Left lung (tissue), 10 donors: Measurements from ENCODE around the gene PLD1. TPM values are rescaled to one million over a fixed set of nuclear protein-coding genes. Genes with fewer than 3 reads are reported as not detected.

Experiments
- ATAC-seq: fragments of 200-7000 bp; cut with Tn5 transposase; one replicate; pipeline ENCODE4 v1.9.1; 2020; ENCODE audit warnings: moderate library complexity
- DNase-seq, 4 donors: peaks; one replicate each; pipeline ENCODE4 v3.0.0-alpha.2; 2013 to 2020
- H3K27ac ChIP-seq, 2 donors: fragments of 200-600 bp; sonication (generic) in 1 of 2; one replicate each; pipeline versions ENCODE4 v1.5.0 to v1.8.0; 2020 to 2021
- H3K27me3 ChIP-seq, 2 donors: fragments of 200-600 bp; sonication (generic) in 1 of 2; one replicate each; pipeline versions ENCODE4 v1.5.0 to v1.8.0; 2020 to 2021
- H3K36me3 ChIP-seq, 2 donors: fragments of 200-600 bp; sonication (generic) in 1 of 2; one replicate each; pipeline versions ENCODE4 v1.5.0 to v1.8.0; 2020 to 2021
- H3K4me1 ChIP-seq, 2 donors: fragments of 200-600 bp; one replicate each; pipeline ENCODE4 v1.8.0; 2021
- H3K4me3 ChIP-seq, 2 donors: fragments of 200-600 bp; sonication (generic) in 1 of 2; one replicate each; pipeline versions ENCODE4 v1.5.0 to v1.8.0; 2020 to 2021; ENCODE audit warnings: mild to moderate bottlenecking in 1 of 2
- H3K9me3 ChIP-seq, 2 donors: fragments of 200-600 bp; sonication (generic) in 1 of 2; one replicate each; pipeline versions ENCODE4 v1.5.0 to v1.8.0; 2020 to 2021
- intact Hi-C, 2 donors: fragments of 100-400 bp; cut with DNase I; formaldehyde crosslinking; loops; one replicate each; pipeline versions ENCODE4 v1.11.2 to v1.14.2; 2022
- polyA plus RNA-seq, 6 donors: library from polyadenylated mRNA; unstranded; fragments of 120-200 nt; gene quantifications; one replicate each; pipeline ENCODE4 v1.2.1, GENCODE V29; 2013; ENCODE audit not compliant: insufficient read length in 6 of 6
- total RNA-seq, 2 donors: library from RNA; stranded (reverse); fragmentation: NEBNext Ultra II Directional; extraction: Animal tissue kit (Norgen Biotek cat#: 25700); gene quantifications; one replicate each; pipeline ENCODE4 v1.2.1, GENCODE V29; 2021
- TF ChIP-seq, protein P1 (sequence below), 2 donors: fragments of 200-600 bp; sonication (generic) in 1 of 2; IDR thresholded peaks; one replicate each; pipeline versions ENCODE4 v1.5.0 to v1.8.0; 2021; ENCODE audit warnings: antibody characterized with exemption in 2 of 2
- donor health status: DM: no; HTN: yes; CAD: no.
- donor health status: DM: no; HTN: no; CAD: no.

Gene PLD1
- total and polyA plus RNA-seq, 8 donors = 2.9 to 18.7 (median 5.8) TPM

- Histone ChIP-seq H3K27me3 (no peaks in the 10 kb centered on the region), H3K27ac (no peak overlapping the region), H3K4me3 (no peak overlapping the region), H3K36me3 (peaks cover 0 to 22% of the 10 kb centered on the region in 2 donors), H3K4me1 (no peaks in the 10 kb centered on the region), H3K9me3 (peaks cover 0 to 3% of the 10 kb centered on the region in 2 donors)
- DNase-seq (no peak), ATAC-seq (no peak)
- intact Hi-C loops = no loop called here
- TF ChIP-seq, protein P1, sequence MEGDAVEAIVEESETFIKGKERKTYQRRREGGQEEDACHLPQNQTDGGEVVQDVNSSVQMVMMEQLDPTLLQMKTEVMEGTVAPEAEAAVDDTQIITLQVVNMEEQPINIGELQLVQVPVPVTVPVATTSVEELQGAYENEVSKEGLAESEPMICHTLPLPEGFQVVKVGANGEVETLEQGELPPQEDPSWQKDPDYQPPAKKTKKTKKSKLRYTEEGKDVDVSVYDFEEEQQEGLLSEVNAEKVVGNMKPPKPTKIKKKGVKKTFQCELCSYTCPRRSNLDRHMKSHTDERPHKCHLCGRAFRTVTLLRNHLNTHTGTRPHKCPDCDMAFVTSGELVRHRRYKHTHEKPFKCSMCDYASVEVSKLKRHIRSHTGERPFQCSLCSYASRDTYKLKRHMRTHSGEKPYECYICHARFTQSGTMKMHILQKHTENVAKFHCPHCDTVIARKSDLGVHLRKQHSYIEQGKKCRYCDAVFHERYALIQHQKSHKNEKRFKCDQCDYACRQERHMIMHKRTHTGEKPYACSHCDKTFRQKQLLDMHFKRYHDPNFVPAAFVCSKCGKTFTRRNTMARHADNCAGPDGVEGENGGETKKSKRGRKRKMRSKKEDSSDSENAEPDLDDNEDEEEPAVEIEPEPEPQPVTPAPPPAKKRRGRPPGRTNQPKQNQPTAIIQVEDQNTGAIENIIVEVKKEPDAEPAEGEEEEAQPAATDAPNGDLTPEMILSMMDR (IDR thresholded peaks at IDR 0.05) = no peak
These were observed 189.4 kb downstream of the PLD1 start for GRCh38 chr3:171620825-171621434.

- Histone ChIP-seq H3K36me3 (peaks cover 0 to 28% of the 10 kb centered on the region in 2 donors), H3K9me3 (no peaks in the 10 kb centered on the region), H3K4me3 (no peak overlapping the region), H3K4me1 (no peaks in the 10 kb centered on the region), H3K27ac (no peak overlapping the region), H3K27me3 (no peaks in the 10 kb centered on the region)
- DNase-seq (no peak), ATAC-seq (no peak)
- intact Hi-C loops = no loop called here
- TF ChIP-seq, protein P1 (IDR thresholded peaks at IDR 0.05) = no peak
These were observed 193.5 kb downstream of the PLD1 start for GRCh38 chr3:171616798-171617197.

- Histone ChIP-seq H3K9me3 (no peaks in the 10 kb centered on the region), H3K27me3 (no peaks in the 10 kb centered on the region), H3K4me3 (no peak overlapping the region), H3K4me1 (no peaks in the 10 kb centered on the region), H3K27ac (no peak overlapping the region), H3K36me3 (peaks cover 0 to 40% of the 10 kb centered on the region in 2 donors)
- peak; percentile 47 for ATAC-seq
- intact Hi-C loops = no loop called here
- TF ChIP-seq, protein P1 (IDR thresholded peaks at IDR 0.05) = no peak
- DNase-seq = peak in 1 of 4 donors; percentile 13
These were observed 194.6 kb downstream of the PLD1 start for GRCh38 chr3:171615686-171616085.

GRCh38 chr3:171615281-171615680 is 195.0 kb downstream of the PLD1 start:
- no peaks in the 10 kb centered on the region for H3K9me3 ChIP-seq
- no peak overlapping the region for H3K4me3 ChIP-seq
- H3K27me3 ChIP-seq = no peaks in the 10 kb centered on the region
- ATAC-seq (no peak), DNase-seq (no peak)
- intact Hi-C loops = no loop called here
- TF ChIP-seq, protein P1 (IDR thresholded peaks at IDR 0.05) = no peak
- no peaks in the 10 kb centered on the region for H3K4me1 ChIP-seq
- H3K27ac ChIP-seq = no peak overlapping the region
- peaks cover 0 to 40% of the 10 kb centered on the region in 2 donors for H3K36me3 ChIP-seq

DNA sequence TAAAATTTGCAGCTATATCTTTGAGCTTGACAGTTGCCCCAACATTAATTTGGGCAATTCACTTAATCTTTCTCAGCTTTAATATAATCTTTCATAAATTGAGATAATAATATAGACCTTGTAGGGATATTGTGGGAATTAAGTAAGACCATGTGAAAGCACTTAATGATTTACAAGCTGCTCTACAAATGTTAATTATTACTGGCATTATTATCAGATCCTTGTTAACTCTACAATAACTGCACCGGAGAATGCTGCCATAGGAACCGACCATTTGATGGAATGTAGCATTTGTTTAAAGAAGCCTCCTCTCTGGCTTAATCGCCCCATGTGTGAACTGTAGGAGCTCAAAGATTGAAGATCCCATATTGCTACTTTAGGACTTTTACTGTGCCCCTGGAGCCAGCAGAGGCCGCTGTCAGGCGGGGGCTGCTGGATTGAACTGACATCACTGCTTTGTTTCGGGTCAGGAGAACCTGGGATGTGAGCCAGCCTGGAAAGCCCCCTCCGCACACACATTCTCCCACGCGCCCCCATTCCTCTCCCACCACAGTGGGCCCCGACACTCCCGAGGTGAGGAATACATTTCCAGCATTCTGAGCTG is 195.9 kb downstream of the PLD1 start:
- TF ChIP-seq, protein P1 (IDR thresholded peaks at IDR 0.05) = no peak
- H3K27ac ChIP-seq = no peak overlapping the region
- peak in 2 of 4 donors; percentile 11 to 41 for DNase-seq

More for the DNA sequence above, 195.9 kb downstream of the PLD1 start:
- H3K4me3 ChIP-seq = no peak overlapping the region
- H3K27me3 ChIP-seq = no peaks in the 10 kb centered on the region
- intact Hi-C loops = no loop called here
- peaks cover 0 to 40% of the 10 kb centered on the region in 2 donors for H3K36me3 ChIP-seq
- no peaks in the 10 kb centered on the region for H3K9me3 ChIP-seq
- no peaks in the 10 kb centered on the region for H3K4me1 ChIP-seq
- peak; percentile 30 for ATAC-seq
